Measurements from ENCODE around the gene ODC1.

GRCh38 chr2:10415640-10416039 is 32.5 kb downstream of the ODC1 start:
- TF ChIP-seq CTCF (IDR thresholded peaks at IDR 0.05 in 8 of 11, conservative IDR thresholded peaks at IDR 0.05 in 3 of 11), result no peak
- peak in 1 of 3 donors; percentile 14 for TF ChIP-seq POLR2AphosphoS5 (IDR thresholded peaks at IDR 0.05)

Data from spleen (tissue), 7 donors.